Prostate gland (tissue), 2 donors: ENCODE data around the gene TM9SF1. TPM values are rescaled to one million over a fixed set of nuclear protein-coding genes. Genes with fewer than 3 reads are reported as not detected.

Source experiments
- DNase-seq: peaks from one replicate; pipeline ENCODE4 v3.0.0-alpha.2; 2019; ENCODE audit warnings: low spot score
- H3K27ac ChIP-seq, 2 donors: fragments of 200-600 bp; sonication (generic); 2 replicates each; pipeline ENCODE4 v1.5.1; 2017 to 2019
- H3K27me3 ChIP-seq: fragments of 200-600 bp; sonication (generic); replicated peaks from 2 replicates; pipeline ENCODE4 v1.5.1; 2019; ENCODE audit not compliant: insufficient read depth
- H3K36me3 ChIP-seq, 2 donors: fragments of 200-600 bp; sonication (generic); 1 replicate in 1 of 2; 2 replicates in 1 of 2; pipeline versions ENCODE4 v1.5.1 to v1.8.1; 2017 to 2019
- H3K4me1 ChIP-seq: fragments of 200-600 bp; sonication (generic); replicated peaks from 2 replicates; pipeline ENCODE4 v1.5.1; 2019
- H3K4me3 ChIP-seq, 2 donors: fragments of 200-600 bp; sonication (generic); 2 replicates each; pipeline ENCODE4 v1.5.1; 2017 to 2019
- H3K9me3 ChIP-seq: fragments of 200-600 bp; sonication (generic); 2 replicates; pipeline ENCODE4 v1.5.1; 2017
- CTCF ChIP-seq, 4 experiments: fragments of 200-600 bp in 2 of 4; fragments of 450-650 bp in 2 of 4; sonication (generic) in 2 of 4; IDR thresholded peaks; 1 replicate in 3 of 4; 2 replicates in 1 of 4; pipeline ENCODE4 v1.5.1; 2016 to 2019; ENCODE audit warnings: antibody characterized with exemption in 4 of 4, mild to moderate bottlenecking in 2 of 4, moderate library complexity in 2 of 4
- POLR2A ChIP-seq: fragments of 450-650 bp; IDR thresholded peaks from one replicate; pipeline ENCODE4 v1.6.1; 2016; ENCODE audit warnings: antibody characterized with exemption, mild to moderate bottlenecking
- POLR2AphosphoS5 ChIP-seq: sonication (generic); formaldehyde crosslinking; IDR thresholded peaks from one replicate; pipeline ENCODE4 v1.6.1; 2017; ENCODE audit warnings: antibody characterized with exemption
- WGBS: methylation state at CpG from one replicate; pipeline ENCODE4 v1.1.5; 2018; 5-methylcytosine and 5-hydroxymethylcytosine counted together
- intact Hi-C: fragments of 100-400 bp; cut with DNase I; formaldehyde crosslinking; loops from one replicate; pipeline ENCODE4 v1.14.2; 2022
- total RNA-seq, 2 donors: library from RNA; depleted of rRNA; stranded (reverse); fragments of >200 nt; gene quantifications; one replicate each; pipeline ENCODE4 v1.1.0, GENCODE V29; 2016

TM9SF1 gene
- total RNA-seq, 2 donors from 2014 or later = 68.9 to 113 TPM

- Histone ChIP-seq H3K27ac (no peak overlapping the region), H3K27me3 (no peaks in the 10 kb centered on the region), H3K36me3 (peaks cover 4 to 17% of the 10 kb centered on the region in 2 donors), H3K9me3 (no peaks in the 10 kb centered on the region), H3K4me1 (peaks cover 3% of the 10 kb centered on the region), H3K4me3 (no peak overlapping the region)
- WGBS = 90% methylated on average over 12 of the region's 12 CpGs
- intact Hi-C loops = no loop called here
- TF ChIP-seq POLR2AphosphoS5 (no peak), POLR2A (no peak), CTCF (IDR thresholded peaks at IDR 0.05) (no peak)
- no peak for DNase-seq
These were observed 37.9 kb downstream of the TM9SF1 start for GRCh38 chr14:24157331-24157730.

- no peak overlapping the region for H3K27ac ChIP-seq
- peaks cover 4 to 20% of the 10 kb centered on the region in 2 donors for H3K36me3 ChIP-seq
- 100% methylated on average over 1 of the region's 1 CpG for WGBS
These were observed 38.4 kb downstream of the TM9SF1 start for GRCh38 chr14:24156840-24157239.

GRCh38 chr14:24155100-24155499, 40.1 kb downstream of the TM9SF1 start:
- DNase-seq = no peak
- no peak overlapping the region for H3K4me3 ChIP-seq
- peaks cover 7 to 35% of the 10 kb centered on the region in 2 donors for H3K36me3 ChIP-seq
- H3K4me1 ChIP-seq = no peaks in the 10 kb centered on the region
- no peak for TF ChIP-seq POLR2AphosphoS5
- TF ChIP-seq POLR2A = no peak
- no peak for TF ChIP-seq CTCF (IDR thresholded peaks at IDR 0.05)
- no peak overlapping the region for H3K27ac ChIP-seq
- H3K9me3 ChIP-seq = no peaks in the 10 kb centered on the region
- intact Hi-C loops = no loop called here
- 95% methylated on average over 10 of the region's 10 CpGs for WGBS
- no peaks in the 10 kb centered on the region for H3K27me3 ChIP-seq

More at GRCh38 chr14:24156840-24157239, 38.4 kb downstream of the TM9SF1 start:
- TF ChIP-seq POLR2A (no peak), CTCF (IDR thresholded peaks at IDR 0.05) (no peak), POLR2AphosphoS5 (no peak)
- Histone ChIP-seq H3K4me1 (no peaks in the 10 kb centered on the region), H3K9me3 (no peaks in the 10 kb centered on the region), H3K4me3 (no peak overlapping the region), H3K27me3 (no peaks in the 10 kb centered on the region)
- intact Hi-C loops = no loop called here
- DNase-seq = no peak

GRCh38 chr14:24151404-24152080, 43.7 kb downstream of the TM9SF1 start:
- H3K27ac ChIP-seq = no peak overlapping the region
- 97% methylated on average over 16 of the region's 16 CpGs for WGBS
- TF ChIP-seq POLR2AphosphoS5 = no peak
- TF ChIP-seq CTCF (IDR thresholded peaks at IDR 0.05) = no peak
- no peak for TF ChIP-seq POLR2A
- H3K4me1 ChIP-seq = peaks cover 6% of the 10 kb centered on the region
- intact Hi-C loops = no loop called here
- no peaks in the 10 kb centered on the region for H3K9me3 ChIP-seq
- H3K4me3 ChIP-seq = no peak overlapping the region
- peaks cover 3 to 30% of the 10 kb centered on the region in 2 donors for H3K36me3 ChIP-seq
- DNase-seq = no peak
- no peaks in the 10 kb centered on the region for H3K27me3 ChIP-seq

GRCh38 chr14:24150993-24151392, 44.2 kb downstream of the TM9SF1 start:
- TF ChIP-seq POLR2AphosphoS5 (no peak), POLR2A (no peak), CTCF (IDR thresholded peaks at IDR 0.05) (no peak)
- no peaks in the 10 kb centered on the region for H3K27me3 ChIP-seq
- no peak overlapping the region for H3K4me3 ChIP-seq
- intact Hi-C loops = no loop called here
- WGBS = 87% methylated on average over 9 of the region's 9 CpGs
- no peak for DNase-seq
- H3K27ac ChIP-seq = no peak overlapping the region
- H3K4me1 ChIP-seq = peaks cover 6% of the 10 kb centered on the region
- H3K9me3 ChIP-seq = no peaks in the 10 kb centered on the region
- peaks cover 3 to 30% of the 10 kb centered on the region in 2 donors for H3K36me3 ChIP-seq
